SJCRH30 (cell line): ENCODE results near the gene FHIT. TPM values are rescaled to one million over a fixed set of nuclear protein-coding genes. Genes with fewer than 3 reads are reported as not detected.

ENCODE experiments used
- DNase-seq, 2 experiments: peaks; one replicate each; pipeline ENCODE4 v3.0.0-alpha.2; 2015 to 2020
- H3K27ac ChIP-seq: fragments of 250-450 bp; sonication (Bioruptor Pico); 2 replicates; pipeline ENCODE4 v1.5.1; 2020; ENCODE audit warnings: mild to moderate bottlenecking, moderate library complexity
- H3K27me3 ChIP-seq: fragments of 250-450 bp; sonication (Bioruptor Pico); 2 replicates; pipeline ENCODE4 v1.5.1; 2020; ENCODE audit warnings: mild to moderate bottlenecking, moderate library complexity
- H3K36me3 ChIP-seq: fragments of 250-450 bp; sonication (Bioruptor Pico); 2 replicates; pipeline ENCODE4 v1.5.1; 2020; ENCODE audit warnings: mild to moderate bottlenecking, moderate library complexity
- H3K4me1 ChIP-seq: fragments of 250-450 bp; sonication (Bioruptor Pico); 2 replicates; pipeline ENCODE4 v1.5.1; 2020; ENCODE audit warnings: mild to moderate bottlenecking, moderate library complexity
- H3K4me3 ChIP-seq: fragments of 250-450 bp; sonication (Bioruptor Pico); 2 replicates; pipeline ENCODE4 v1.5.1; 2020; ENCODE audit warnings: mild to moderate bottlenecking, moderate library complexity
- H3K9me3 ChIP-seq: fragments of 250-450 bp; sonication (Bioruptor Pico); replicated peaks from 2 replicates; pipeline ENCODE4 v1.5.1; 2020; ENCODE audit warnings: mild to moderate bottlenecking, moderate library complexity
- total RNA-seq: library from RNA; depleted of rRNA; stranded (reverse); fragments of >200 nt; shearing (Covaris generic); gene quantifications from 2 replicates; pipeline ENCODE4 v1.2.3, GENCODE V29; 2014

The FHIT gene
- total RNA-seq, 1 experiment from 2014 or later, result 2.2 TPM

GRCh38 chr3:60609446-60609845, 641.8 kb downstream of the FHIT start:
- no peak overlapping the region for H3K4me3 ChIP-seq
- peak; percentile 5 for DNase-seq
- no peaks in the 10 kb centered on the region for H3K27me3 ChIP-seq
- H3K4me1 ChIP-seq, result 0 out of 2 replicates have a peak, but pooled peaks cover 3% of the 10 kb centered on the region
- H3K9me3 ChIP-seq, result no peaks in the 10 kb centered on the region
- H3K36me3 ChIP-seq, result no peaks in the 10 kb centered on the region
- H3K27ac ChIP-seq, result no peak overlapping the region

DNA sequence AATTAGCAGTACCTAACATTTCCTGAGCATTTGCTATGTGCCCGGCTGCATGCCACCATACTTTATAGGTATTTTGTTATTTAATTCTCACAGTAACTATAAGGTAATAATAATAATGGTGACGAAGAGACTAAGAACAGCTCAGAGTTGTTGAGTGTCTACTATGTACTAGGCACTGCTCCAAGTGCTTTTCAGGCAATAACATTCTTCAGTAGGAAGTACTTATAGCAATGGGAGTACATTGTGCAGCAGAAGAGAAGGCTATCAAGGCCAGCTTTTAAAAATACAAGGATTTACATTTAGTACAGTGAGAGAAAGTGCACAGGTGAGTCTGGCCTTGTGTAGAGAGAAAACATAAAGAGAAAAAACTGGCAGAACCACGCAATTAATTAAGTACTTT, 647.4 kb downstream of the FHIT start:
- Histone ChIP-seq H3K36me3 (no peaks in the 10 kb centered on the region), H3K27me3 (no peaks in the 10 kb centered on the region), H3K27ac (no peak overlapping the region), H3K4me1 (no peaks in the 10 kb centered on the region), H3K4me3 (no peak overlapping the region), H3K9me3 (no peaks in the 10 kb centered on the region)
- no peak for DNase-seq

GRCh38 chr3:60600848-60601247, 650.4 kb downstream of the FHIT start:
- no peak for DNase-seq
- no peaks in the 10 kb centered on the region for H3K4me1 ChIP-seq

GRCh38 chr3:60599586-60599985, 651.7 kb downstream of the FHIT start:
- no peak overlapping the region for H3K4me3 ChIP-seq
- no peaks in the 10 kb centered on the region for H3K27me3 ChIP-seq
- H3K4me1 ChIP-seq, result no peaks in the 10 kb centered on the region
- H3K9me3 ChIP-seq, result no peaks in the 10 kb centered on the region
- H3K36me3 ChIP-seq, result no peaks in the 10 kb centered on the region
- no peak for DNase-seq
- H3K27ac ChIP-seq, result no peak overlapping the region

More at GRCh38 chr3:60600848-60601247, 650.4 kb downstream of the FHIT start:
- Histone ChIP-seq H3K9me3 (no peaks in the 10 kb centered on the region), H3K27ac (no peak overlapping the region), H3K36me3 (no peaks in the 10 kb centered on the region), H3K4me3 (no peak overlapping the region), H3K27me3 (no peaks in the 10 kb centered on the region)

GRCh38 chr3:60598671-60599070, 652.6 kb downstream of the FHIT start:
- H3K27me3 ChIP-seq, result no peaks in the 10 kb centered on the region
- no peaks in the 10 kb centered on the region for H3K36me3 ChIP-seq
- H3K4me1 ChIP-seq, result no peaks in the 10 kb centered on the region
- no peak overlapping the region for H3K4me3 ChIP-seq
- H3K27ac ChIP-seq, result no peak overlapping the region
- DNase-seq, result no peak
- no peaks in the 10 kb centered on the region for H3K9me3 ChIP-seq

GRCh38 chr3:60594025-60594424, 657.2 kb downstream of the FHIT start:
- Histone ChIP-seq H3K27ac (no peak overlapping the region), H3K27me3 (no peaks in the 10 kb centered on the region), H3K36me3 (no peaks in the 10 kb centered on the region), H3K4me3 (no peak overlapping the region), H3K4me1 (no peaks in the 10 kb centered on the region), H3K9me3 (no peaks in the 10 kb centered on the region)
- DNase-seq, result peak; percentile 8 to 37

GRCh38 chr3:60591267-60591666, 660.0 kb downstream of the FHIT start:
- no peak for DNase-seq
- Histone ChIP-seq H3K36me3 (no peaks in the 10 kb centered on the region), H3K9me3 (no peaks in the 10 kb centered on the region), H3K4me1 (no peaks in the 10 kb centered on the region), H3K27ac (no peak overlapping the region), H3K4me3 (no peak overlapping the region), H3K27me3 (no peaks in the 10 kb centered on the region)

GRCh38 chr3:60588806-60589205, 662.4 kb downstream of the FHIT start:
- Histone ChIP-seq H3K36me3 (no peaks in the 10 kb centered on the region), H3K27ac (no peak overlapping the region), H3K4me1 (no peaks in the 10 kb centered on the region), H3K27me3 (no peaks in the 10 kb centered on the region), H3K4me3 (no peak overlapping the region), H3K9me3 (no peaks in the 10 kb centered on the region)
- DNase-seq, result no peak

DNA sequence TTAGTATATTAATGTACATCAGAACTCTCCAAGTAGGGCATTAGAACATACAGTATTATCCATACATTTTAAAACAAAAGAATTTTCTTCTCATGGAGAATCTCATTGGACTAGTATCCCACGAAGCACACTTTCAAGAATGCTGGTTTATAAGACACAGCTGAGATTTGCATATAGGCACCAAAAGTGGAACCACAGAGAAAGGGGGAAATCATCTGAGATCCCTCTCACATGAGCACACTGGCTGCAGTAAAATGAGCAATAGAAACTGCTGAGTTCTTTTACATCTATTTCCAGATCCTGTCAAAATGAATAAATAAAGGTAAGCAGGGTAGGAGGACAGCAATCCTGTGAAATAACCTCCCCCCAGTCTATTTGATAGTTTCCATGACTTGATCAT, 665.3 kb downstream of the FHIT start:
- H3K27ac ChIP-seq, result no peak overlapping the region
- no peaks in the 10 kb centered on the region for H3K36me3 ChIP-seq
- H3K27me3 ChIP-seq, result no peaks in the 10 kb centered on the region
- no peak overlapping the region for H3K4me3 ChIP-seq
- H3K4me1 ChIP-seq, result no peaks in the 10 kb centered on the region
- no peaks in the 10 kb centered on the region for H3K9me3 ChIP-seq
- DNase-seq, result no peak

GRCh38 chr3:60584250-60584649, 667.0 kb downstream of the FHIT start:
- Histone ChIP-seq H3K27ac (no peak overlapping the region), H3K27me3 (no peaks in the 10 kb centered on the region), H3K9me3 (no peaks in the 10 kb centered on the region), H3K4me1 (no peaks in the 10 kb centered on the region), H3K4me3 (no peak overlapping the region), H3K36me3 (no peaks in the 10 kb centered on the region)
- no peak for DNase-seq

- peak in 1 of 2 experiments; percentile 10 for DNase-seq
- Histone ChIP-seq H3K9me3 (no peaks in the 10 kb centered on the region), H3K27me3 (no peaks in the 10 kb centered on the region), H3K27ac (no peak overlapping the region), H3K36me3 (no peaks in the 10 kb centered on the region), H3K4me3 (no peak overlapping the region), H3K4me1 (no peaks in the 10 kb centered on the region)
These were observed 669.0 kb downstream of the FHIT start for GRCh38 chr3:60582288-60582687.

- DNase-seq, result no peak
- Histone ChIP-seq H3K9me3 (no peaks in the 10 kb centered on the region), H3K27ac (no peak overlapping the region), H3K4me1 (no peaks in the 10 kb centered on the region), H3K27me3 (no peaks in the 10 kb centered on the region), H3K4me3 (no peak overlapping the region), H3K36me3 (no peaks in the 10 kb centered on the region)
These were observed 670.4 kb downstream of the FHIT start for GRCh38 chr3:60580809-60581208.

GRCh38 chr3:60579734-60580133, 671.5 kb downstream of the FHIT start:
- H3K27me3 ChIP-seq, result no peaks in the 10 kb centered on the region
- H3K36me3 ChIP-seq, result no peaks in the 10 kb centered on the region
- no peak overlapping the region for H3K4me3 ChIP-seq
- no peaks in the 10 kb centered on the region for H3K4me1 ChIP-seq
- DNase-seq, result peak in 1 of 2 experiments; percentile 4
- no peak overlapping the region for H3K27ac ChIP-seq
- no peaks in the 10 kb centered on the region for H3K9me3 ChIP-seq

DNA sequence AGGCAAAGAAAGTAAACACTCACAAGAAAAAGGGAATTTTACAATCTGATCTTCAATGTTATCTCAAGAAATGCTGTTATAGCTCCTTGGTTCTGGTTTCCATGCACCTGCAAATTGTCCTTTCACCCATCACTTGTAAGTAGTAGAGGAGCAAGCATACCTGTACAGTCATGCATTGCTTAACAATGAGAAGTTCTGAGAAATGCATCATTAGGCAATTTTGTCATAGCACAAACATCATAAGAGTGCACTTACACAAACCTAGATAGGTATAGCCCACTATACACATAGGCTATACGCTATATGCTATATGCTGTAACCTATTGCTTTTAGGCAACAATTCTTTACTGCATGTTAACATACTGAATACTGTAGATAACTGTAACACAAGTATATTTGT, 672.3 kb downstream of the FHIT start:
- Histone ChIP-seq H3K4me1 (no peaks in the 10 kb centered on the region), H3K9me3 (no peaks in the 10 kb centered on the region), H3K27me3 (no peaks in the 10 kb centered on the region), H3K36me3 (no peaks in the 10 kb centered on the region), H3K4me3 (no peak overlapping the region), H3K27ac (no peak overlapping the region)
- DNase-seq, result no peak

GRCh38 chr3:60577601-60578000, 673.7 kb downstream of the FHIT start:
- H3K4me1 ChIP-seq, result no peaks in the 10 kb centered on the region
- DNase-seq, result no peak
- no peaks in the 10 kb centered on the region for H3K36me3 ChIP-seq
- H3K27me3 ChIP-seq, result no peaks in the 10 kb centered on the region
- H3K27ac ChIP-seq, result no peak overlapping the region
- no peak overlapping the region for H3K4me3 ChIP-seq
- no peaks in the 10 kb centered on the region for H3K9me3 ChIP-seq

DNA sequence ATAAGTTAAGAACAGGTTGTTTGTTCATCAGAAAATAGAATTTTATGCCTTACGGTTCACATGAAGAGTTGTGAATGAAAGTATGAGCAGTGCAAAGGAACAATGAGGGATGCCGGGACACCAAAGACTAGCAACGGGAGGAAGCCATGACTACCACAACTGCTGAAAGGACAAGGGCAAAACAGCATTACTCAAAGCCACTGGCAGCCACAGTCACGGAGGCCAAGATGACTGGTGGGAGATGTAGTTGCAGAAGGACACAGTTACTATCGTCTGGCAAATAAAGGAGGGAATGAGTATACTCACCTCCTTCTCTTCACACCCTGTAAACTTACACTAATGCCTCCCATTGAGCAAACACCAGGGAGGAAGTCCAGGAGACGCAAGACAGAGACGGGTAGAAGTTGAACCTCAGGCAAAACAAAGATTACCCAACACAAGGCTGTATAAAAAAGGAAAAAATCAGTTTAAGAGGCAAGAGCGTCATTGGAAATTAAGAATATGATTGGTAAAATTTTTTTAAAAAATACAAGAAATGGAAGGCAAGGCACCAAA, 675.5 kb downstream of the FHIT start:
- H3K27ac ChIP-seq, result no peak overlapping the region
- no peaks in the 10 kb centered on the region for H3K9me3 ChIP-seq
- DNase-seq, result no peak
- no peak overlapping the region for H3K4me3 ChIP-seq
- H3K36me3 ChIP-seq, result no peaks in the 10 kb centered on the region
- H3K27me3 ChIP-seq, result no peaks in the 10 kb centered on the region
- no peaks in the 10 kb centered on the region for H3K4me1 ChIP-seq
